Parathyroid adenoma (tissue), 2 donors: ENCODE data around the gene SERPINA1.

Experiments
- H2AFZ ChIP-seq: fragments of 300-600 bp; sonication (generic); one replicate; pipeline ENCODE4 v1.7.0; 2017; ENCODE audit warnings: antibody characterized with exemption, mild to moderate bottlenecking
- H3K27ac ChIP-seq: fragments of 300-600 bp; sonication (generic); one replicate; pipeline ENCODE4 v1.7.0; 2017
- H3K27me3 ChIP-seq: fragments of 300-600 bp; sonication (generic); one replicate; pipeline ENCODE4 v1.7.0; 2017; ENCODE audit warnings: low read length; ENCODE audit not compliant: control insufficient read depth, insufficient read depth
- H3K36me3 ChIP-seq: fragments of 300-600 bp; sonication (generic); one replicate; pipeline ENCODE4 v1.7.0; 2017; ENCODE audit warnings: low read length; ENCODE audit not compliant: control insufficient read depth, insufficient read depth
- H3K4me1 ChIP-seq: fragments of 300-600 bp; sonication (generic); one replicate; pipeline ENCODE4 v1.7.0; 2017; ENCODE audit warnings: control low read depth
- H3K4me2 ChIP-seq: fragments of 300-600 bp; sonication (generic); one replicate; pipeline ENCODE4 v1.7.0; 2017; ENCODE audit warnings: low read length
- H3K4me3 ChIP-seq: fragments of 300-600 bp; sonication (generic); one replicate; pipeline ENCODE4 v1.7.0; 2017; ENCODE audit warnings: low read depth, low read length
- H3K79me2 ChIP-seq: fragments of 300-600 bp; sonication (generic); one replicate; pipeline ENCODE4 v1.7.0; 2017; ENCODE audit warnings: control low read depth
- H3K9ac ChIP-seq: fragments of 300-600 bp; sonication (generic); one replicate; pipeline ENCODE4 v1.7.0; 2017; ENCODE audit warnings: mild to moderate bottlenecking
- H3K9me3 ChIP-seq: fragments of 300-600 bp; sonication (generic); one replicate; pipeline ENCODE4 v1.7.0; 2017; ENCODE audit warnings: low read length; ENCODE audit not compliant: control insufficient read depth
- TF ChIP-seq, protein P1 (sequence below): fragments of 300-600 bp; sonication (generic); IDR thresholded peaks from one replicate; pipeline ENCODE4 v1.7.0; 2017; ENCODE audit warnings: antibody characterized with exemption, mild to moderate bottlenecking
- donor health status: primary hyperparathyroidism.

The SERPINA1 gene

DNA sequence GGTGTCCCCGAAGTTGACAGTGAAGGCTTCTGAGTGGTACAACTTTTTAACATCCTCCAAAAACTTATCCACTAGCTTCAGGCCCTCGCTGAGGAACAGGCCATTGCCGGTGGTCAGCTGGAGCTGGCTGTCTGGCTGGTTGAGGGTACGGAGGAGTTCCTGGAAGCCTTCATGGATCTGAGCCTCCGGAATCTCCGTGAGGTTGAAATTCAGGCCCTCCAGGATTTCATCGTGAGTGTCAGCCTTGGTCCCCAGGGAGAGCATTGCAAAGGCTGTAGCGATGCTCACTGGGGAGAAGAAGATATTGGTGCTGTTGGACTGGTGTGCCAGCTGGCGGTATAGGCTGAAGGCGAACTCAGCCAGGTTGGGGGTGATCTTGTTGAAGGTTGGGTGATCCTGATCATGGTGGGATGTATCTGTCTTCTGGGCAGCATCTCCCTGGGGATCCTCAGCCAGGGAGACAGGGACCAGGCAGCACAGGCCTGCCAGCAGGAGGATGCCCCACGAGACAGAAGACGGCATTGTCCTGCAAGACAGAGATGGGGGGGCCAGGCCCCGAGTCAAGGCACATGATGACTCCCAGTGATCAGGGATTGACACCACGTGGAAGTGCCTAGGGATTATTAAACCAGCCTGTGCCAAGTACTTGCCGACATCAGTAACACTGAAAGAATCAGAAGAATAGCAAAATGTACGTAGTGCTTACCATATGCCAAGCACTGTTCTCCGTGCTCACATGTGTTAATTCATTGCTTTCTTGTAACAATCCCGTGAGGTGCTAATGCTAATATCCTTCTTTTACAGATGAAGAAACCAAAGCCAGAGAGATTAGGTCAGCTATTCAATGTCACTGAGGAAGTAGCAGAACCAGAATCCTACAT is 5.4 kb downstream of the SERPINA1 start:
- Histone ChIP-seq H3K36me3 (no peaks in the 10 kb centered on the region), H3K79me2 (no peaks in the 10 kb centered on the region), H3K9ac (no peak overlapping the region), H3K27me3 (no peaks in the 10 kb centered on the region), H3K9me3 (no peaks in the 10 kb centered on the region), H3K4me2 (no peak overlapping the region), H3K4me1 (no peaks in the 10 kb centered on the region), H3K27ac (no peak overlapping the region), H3K4me3 (no peak overlapping the region), H2AFZ (no peak overlapping the region)
- TF ChIP-seq, protein P1, sequence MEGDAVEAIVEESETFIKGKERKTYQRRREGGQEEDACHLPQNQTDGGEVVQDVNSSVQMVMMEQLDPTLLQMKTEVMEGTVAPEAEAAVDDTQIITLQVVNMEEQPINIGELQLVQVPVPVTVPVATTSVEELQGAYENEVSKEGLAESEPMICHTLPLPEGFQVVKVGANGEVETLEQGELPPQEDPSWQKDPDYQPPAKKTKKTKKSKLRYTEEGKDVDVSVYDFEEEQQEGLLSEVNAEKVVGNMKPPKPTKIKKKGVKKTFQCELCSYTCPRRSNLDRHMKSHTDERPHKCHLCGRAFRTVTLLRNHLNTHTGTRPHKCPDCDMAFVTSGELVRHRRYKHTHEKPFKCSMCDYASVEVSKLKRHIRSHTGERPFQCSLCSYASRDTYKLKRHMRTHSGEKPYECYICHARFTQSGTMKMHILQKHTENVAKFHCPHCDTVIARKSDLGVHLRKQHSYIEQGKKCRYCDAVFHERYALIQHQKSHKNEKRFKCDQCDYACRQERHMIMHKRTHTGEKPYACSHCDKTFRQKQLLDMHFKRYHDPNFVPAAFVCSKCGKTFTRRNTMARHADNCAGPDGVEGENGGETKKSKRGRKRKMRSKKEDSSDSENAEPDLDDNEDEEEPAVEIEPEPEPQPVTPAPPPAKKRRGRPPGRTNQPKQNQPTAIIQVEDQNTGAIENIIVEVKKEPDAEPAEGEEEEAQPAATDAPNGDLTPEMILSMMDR = no peak

DNA sequence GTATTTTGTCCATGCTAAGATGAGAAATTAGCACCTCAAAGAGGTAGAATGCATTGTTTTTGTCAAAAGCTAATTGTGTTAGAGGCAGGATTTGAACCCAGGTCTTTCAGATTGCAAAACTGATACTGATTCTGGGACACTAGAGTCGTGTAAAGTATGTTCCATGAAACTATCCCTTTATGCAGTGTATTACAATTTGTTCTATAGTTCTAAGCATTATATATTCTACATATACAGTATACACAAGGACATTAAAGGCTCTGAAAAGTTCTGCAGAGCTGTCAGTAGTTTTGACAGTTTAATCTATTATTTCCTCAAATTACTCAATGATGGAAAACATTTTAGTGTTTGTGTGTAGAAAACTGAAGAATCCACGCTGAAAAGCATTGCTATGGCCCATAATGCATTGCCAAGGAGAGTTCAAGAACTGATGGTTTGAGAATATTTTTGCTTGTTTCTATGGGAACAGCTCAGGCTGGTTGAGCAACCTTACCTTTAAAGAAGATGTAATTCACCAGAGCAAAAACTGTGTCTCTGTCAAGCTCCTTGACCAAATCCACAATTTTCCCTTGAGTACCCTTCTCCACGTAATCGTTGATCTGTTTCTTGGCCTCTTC is 6.2 kb downstream of the SERPINA1 start:
- Histone ChIP-seq H3K27ac (no peak overlapping the region), H3K9ac (no peak overlapping the region), H3K4me1 (no peaks in the 10 kb centered on the region), H2AFZ (no peak overlapping the region), H3K79me2 (no peaks in the 10 kb centered on the region), H3K36me3 (no peaks in the 10 kb centered on the region), H3K4me3 (no peak overlapping the region), H3K27me3 (no peaks in the 10 kb centered on the region), H3K4me2 (no peak overlapping the region), H3K9me3 (no peaks in the 10 kb centered on the region)
- TF ChIP-seq, protein P1 = no peak

DNA sequence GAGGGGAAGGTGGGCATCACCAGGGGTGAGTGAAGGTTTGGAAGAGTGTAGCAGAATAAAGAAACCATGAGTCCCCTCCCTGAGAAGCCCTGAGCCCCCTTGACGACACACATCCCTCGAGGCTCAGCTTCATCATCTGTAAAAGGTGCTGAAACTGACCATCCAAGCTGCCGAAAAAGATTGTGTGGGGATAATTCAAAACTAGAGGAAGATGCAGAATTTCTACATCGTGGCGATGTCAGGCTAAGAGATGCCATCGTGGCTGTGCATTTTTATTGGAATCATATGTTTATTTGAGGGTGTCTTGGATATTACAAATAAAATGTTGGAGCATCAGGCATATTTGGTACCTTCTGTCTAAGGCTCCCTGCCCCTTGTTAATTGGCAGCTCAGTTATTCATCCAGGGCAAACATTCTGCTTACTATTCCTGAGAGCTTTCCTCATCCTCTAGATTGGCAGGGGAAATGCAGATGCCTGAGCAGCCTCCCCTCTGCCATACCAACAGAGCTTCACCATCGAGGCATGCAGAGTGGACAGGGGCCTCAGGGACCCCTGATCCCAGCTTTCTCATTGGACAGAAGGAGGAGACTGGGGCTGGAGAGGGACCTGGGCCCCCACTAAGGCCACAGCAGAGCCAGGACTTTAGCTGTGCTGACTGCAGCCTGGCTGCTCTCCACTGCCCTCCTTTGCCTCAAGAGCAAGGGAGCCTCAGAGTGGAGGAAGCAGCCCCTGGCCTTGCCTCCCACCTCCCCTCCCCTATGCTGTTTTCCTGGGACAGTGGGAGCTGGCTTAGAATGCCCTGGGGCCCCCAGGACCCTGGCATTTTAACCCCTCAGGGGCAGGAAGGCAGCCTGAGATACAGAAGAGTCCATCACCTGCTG is 7.0 kb downstream of the SERPINA1 start:
- no peaks in the 10 kb centered on the region for H3K9me3 ChIP-seq
- TF ChIP-seq, protein P1 = no peak
- no peak overlapping the region for H3K4me3 ChIP-seq
- H3K36me3 ChIP-seq = no peaks in the 10 kb centered on the region
- no peaks in the 10 kb centered on the region for H3K4me1 ChIP-seq
- H3K27ac ChIP-seq = no peak overlapping the region
- H2AFZ ChIP-seq = no peak overlapping the region
- no peaks in the 10 kb centered on the region for H3K79me2 ChIP-seq
- no peak overlapping the region for H3K9ac ChIP-seq
- H3K27me3 ChIP-seq = no peaks in the 10 kb centered on the region
- no peak overlapping the region for H3K4me2 ChIP-seq

DNA sequence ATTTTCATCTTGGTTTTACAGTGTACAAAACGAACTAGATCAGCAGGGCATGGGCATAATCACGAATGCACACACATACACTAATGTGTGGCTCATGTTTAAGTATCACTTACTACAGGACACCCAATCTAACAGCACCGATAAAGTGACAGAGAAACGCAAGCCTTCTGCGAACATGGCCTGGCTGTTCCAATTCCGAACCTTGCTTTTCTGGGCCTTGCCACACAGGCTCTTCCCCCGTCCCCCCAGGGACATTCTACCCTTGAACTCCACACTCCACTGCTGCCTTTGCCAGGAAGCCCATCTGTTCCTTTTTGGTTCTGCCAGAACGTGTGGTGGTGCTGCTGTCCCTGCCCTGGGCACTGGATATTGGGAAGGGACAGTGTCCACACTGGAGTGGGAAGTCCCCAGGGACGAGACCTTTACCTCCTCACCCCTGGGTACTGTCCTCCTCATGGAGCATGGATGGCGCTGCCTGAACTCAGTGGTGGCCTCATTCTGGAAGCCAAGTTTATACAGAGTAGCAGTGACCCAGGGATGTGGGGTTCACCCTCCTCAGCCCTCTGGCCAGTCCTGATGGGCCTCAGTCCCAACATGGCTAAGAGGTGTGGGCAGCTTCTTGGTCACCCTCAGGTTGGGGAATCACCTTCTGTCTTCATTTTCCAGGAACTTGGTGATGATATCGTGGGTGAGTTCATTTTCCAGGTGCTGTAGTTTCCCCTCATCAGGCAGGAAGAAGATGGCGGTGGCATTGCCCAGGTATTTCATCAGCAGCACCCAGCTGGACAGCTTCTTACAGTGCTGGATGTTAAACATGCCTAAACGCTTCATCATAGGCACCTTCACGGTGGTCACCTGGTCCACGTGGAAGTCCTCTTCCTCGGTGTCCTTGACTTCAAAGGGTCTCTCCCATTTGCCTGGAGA is 7.9 kb downstream of the SERPINA1 start:
- H3K27me3 ChIP-seq = no peaks in the 10 kb centered on the region
- H3K9me3 ChIP-seq = no peaks in the 10 kb centered on the region
- H3K36me3 ChIP-seq = no peaks in the 10 kb centered on the region
- no peak overlapping the region for H2AFZ ChIP-seq
- H3K9ac ChIP-seq = no peak overlapping the region
- H3K27ac ChIP-seq = no peak overlapping the region
- H3K4me3 ChIP-seq = no peak overlapping the region
- H3K79me2 ChIP-seq = no peaks in the 10 kb centered on the region
- TF ChIP-seq, protein P1 = no peak
- H3K4me1 ChIP-seq = no peaks in the 10 kb centered on the region
- no peak overlapping the region for H3K4me2 ChIP-seq
